Sigmoid colon (tissue), 4 donors: ENCODE results near the gene ATP2B3.

Experiments
- EP300 ChIP-seq, 4 donors: sonication (generic); formaldehyde crosslinking; IDR thresholded peaks; one replicate each; pipeline ENCODE4 v1.6.1; 2017; ENCODE audit warnings: antibody characterized with exemption in 4 of 4
- POLR2A ChIP-seq, 2 donors: fragments of 450-650 bp; IDR thresholded peaks; one replicate each; pipeline ENCODE4 v1.6.1; 2016; ENCODE audit warnings: antibody characterized with exemption in 2 of 2, mild to moderate bottlenecking in 2 of 2, moderate library complexity in 2 of 2
- TF ChIP-seq, protein P1 (sequence below), 4 experiments: fragments of 450-650 bp in 3 of 4; fragments of 200-600 bp in 1 of 4; IDR thresholded peaks; one replicate each; pipeline ENCODE4 v1.5.1; 2016 to 2019; ENCODE audit warnings: antibody characterized with exemption in 4 of 4, mild to moderate bottlenecking in 3 of 4, moderate library complexity in 2 of 4

DNA sequence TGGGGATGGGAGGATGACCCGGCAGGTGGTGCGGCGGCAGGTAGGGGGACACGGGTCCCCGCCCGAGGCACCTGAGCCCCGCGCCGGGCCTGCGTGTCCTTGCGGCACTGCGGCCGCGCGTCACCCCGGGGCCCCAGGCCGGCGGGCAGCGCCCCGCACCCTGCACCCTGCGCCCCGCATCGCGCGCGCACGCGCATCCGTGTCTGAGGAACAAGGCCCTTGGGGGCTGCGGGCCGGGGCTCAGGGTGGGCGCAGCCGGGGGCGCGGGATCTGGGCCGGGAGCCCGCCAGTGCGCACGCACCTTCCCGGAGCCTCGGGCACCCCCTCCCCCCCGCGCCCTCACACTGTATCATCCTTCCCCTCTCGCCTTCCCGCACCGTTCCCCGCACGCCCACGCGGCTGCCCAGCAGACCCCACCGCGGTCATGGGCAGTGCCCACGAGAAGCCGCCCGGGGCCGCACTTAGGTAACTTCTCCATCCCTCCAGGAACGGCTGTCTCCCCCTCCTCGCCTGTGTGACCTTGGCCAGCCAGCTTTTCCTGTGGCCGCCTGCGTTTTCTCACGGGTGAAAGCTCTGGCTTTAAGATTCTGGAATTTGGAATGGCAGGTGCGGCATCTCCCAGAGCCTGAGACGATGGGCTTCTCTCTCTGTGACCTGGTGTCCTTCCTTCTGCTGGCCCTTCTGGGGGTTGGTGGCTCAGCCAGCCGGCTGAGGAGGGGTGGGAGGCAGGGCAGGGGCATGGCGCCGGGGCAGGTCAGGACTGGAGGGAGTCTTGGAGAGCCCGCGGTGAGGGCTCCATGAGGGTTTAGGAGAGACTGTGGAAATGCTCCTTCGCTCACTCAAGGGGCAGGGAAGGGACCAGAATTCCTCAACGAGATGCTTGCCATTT is 748 bp downstream of the ATP2B3 start:
- no peak for TF ChIP-seq EP300 (IDR thresholded peaks at IDR 0.05)
- TF ChIP-seq, protein P1, sequence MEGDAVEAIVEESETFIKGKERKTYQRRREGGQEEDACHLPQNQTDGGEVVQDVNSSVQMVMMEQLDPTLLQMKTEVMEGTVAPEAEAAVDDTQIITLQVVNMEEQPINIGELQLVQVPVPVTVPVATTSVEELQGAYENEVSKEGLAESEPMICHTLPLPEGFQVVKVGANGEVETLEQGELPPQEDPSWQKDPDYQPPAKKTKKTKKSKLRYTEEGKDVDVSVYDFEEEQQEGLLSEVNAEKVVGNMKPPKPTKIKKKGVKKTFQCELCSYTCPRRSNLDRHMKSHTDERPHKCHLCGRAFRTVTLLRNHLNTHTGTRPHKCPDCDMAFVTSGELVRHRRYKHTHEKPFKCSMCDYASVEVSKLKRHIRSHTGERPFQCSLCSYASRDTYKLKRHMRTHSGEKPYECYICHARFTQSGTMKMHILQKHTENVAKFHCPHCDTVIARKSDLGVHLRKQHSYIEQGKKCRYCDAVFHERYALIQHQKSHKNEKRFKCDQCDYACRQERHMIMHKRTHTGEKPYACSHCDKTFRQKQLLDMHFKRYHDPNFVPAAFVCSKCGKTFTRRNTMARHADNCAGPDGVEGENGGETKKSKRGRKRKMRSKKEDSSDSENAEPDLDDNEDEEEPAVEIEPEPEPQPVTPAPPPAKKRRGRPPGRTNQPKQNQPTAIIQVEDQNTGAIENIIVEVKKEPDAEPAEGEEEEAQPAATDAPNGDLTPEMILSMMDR (IDR thresholded peaks at IDR 0.05), result no peak
- TF ChIP-seq POLR2A (IDR thresholded peaks at IDR 0.05), result no peak
